NCI-H2029 treated with DMSO at 0.1 percent for 48 hours (cell line): ENCODE measurements around the gene CCSER2.
A peak's percentile ranks its signal among the peaks of the same experiment; 100 is the strongest.
"Not testable (repeated sequence)": the region's sequence is repeated elsewhere in the genome, so short reads cannot be mapped to it uniquely, and the experiment has no call there.

Experiments
- DNase-seq: peaks from one replicate; lab custom pipeline; 2025; lab: John Stamatoyannopoulos, UW

CCSER2 gene, protein sequence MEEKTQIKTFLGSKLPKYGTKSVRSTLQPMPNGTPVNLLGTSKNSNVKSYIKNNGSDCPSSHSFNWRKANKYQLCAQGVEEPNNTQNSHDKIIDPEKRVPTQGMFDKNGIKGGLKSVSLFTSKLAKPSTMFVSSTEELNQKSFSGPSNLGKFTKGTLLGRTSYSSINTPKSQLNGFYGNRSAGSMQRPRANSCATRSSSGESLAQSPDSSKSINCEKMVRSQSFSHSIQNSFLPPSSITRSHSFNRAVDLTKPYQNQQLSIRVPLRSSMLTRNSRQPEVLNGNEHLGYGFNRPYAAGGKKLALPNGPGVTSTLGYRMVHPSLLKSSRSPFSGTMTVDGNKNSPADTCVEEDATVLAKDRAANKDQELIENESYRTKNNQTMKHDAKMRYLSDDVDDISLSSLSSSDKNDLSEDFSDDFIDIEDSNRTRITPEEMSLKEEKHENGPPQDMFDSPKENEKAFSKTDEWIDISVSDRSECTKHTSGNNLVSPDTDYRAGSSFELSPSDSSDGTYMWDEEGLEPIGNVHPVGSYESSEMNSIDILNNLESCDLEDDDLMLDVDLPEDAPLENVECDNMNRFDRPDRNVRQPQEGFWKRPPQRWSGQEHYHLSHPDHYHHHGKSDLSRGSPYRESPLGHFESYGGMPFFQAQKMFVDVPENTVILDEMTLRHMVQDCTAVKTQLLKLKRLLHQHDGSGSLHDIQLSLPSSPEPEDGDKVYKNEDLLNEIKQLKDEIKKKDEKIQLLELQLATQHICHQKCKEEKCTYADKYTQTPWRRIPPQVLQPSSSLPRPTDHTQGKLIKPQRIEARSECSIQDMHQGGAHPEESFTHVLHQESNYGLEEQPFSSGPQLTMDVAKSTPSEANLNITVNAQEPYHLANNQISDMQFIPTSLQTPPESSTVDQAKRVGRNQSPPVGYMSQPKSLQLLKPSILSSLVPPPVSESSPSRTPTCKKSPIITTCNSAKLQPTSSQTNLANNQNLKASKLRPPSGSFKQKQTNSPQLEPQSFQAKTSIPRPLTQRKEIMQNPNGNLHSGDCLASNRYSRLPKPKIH

GRCh38 chr10:84328418-84329195 lies at the start of gene CCSER2:
TSS of gene CCSER2 (plus strand) at chr10:84328589. CDS start at chr10:84371053, 42,464 bp downstream.
- DNase-seq = no peak

GRCh38 chr10:84279876-84280475 lies 48.4 kb upstream of the CCSER2 start:
- DNase-seq = not testable (repeated sequence)

DNA sequence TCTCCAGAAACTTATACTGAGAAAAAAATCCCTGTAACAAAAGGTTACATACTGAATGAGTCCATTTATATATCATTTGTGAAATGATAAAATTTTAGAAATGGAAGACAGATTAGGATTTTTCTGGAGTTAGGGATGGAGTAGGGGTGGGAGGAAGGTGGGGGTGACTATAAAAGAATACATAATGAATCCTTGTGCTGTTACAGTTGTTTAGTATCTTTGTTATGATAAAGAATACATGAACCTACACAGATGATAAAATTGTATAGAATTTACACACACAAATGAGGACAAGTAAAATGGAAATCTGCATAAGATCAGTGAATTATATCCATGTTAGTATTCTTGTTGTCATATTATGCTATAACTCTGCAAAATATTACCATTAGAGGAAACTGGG lies 41.7 kb upstream of the CCSER2 start:
- no peak for DNase-seq

DNA sequence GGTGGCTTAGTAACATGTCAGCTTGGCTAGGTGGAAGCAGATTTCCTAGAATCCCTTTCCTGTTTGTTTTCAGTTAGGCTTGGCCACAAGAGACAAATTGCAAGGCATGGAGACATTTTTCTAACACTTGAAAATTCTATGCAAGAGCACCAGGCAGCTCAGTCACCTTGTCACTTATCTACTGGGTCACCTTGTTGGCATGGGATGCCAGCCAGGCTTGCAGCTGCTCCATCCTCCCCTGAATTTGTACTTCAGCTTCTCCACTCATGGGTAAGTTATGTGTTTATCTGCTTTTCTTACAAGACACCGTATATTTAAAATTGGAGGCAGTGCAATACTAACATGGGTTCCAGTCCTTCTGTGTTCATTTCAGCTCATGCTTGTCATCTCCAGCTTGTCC lies 40.2 kb upstream of the CCSER2 start:
- DNase-seq = no peak

GRCh38 chr10:84289521-84290200 lies 38.7 kb upstream of the CCSER2 start:
- no peak for DNase-seq

GRCh38 chr10:84290235-84290634 lies 38.2 kb upstream of the CCSER2 start:
- DNase-seq = no peak

- DNase-seq = no peak
Measured at GRCh38 chr10:84291384-84291783, 37.0 kb upstream of the CCSER2 start.

GRCh38 chr10:84292502-84292901 lies 35.9 kb upstream of the CCSER2 start:
- DNase-seq = no peak

GRCh38 chr10:84293171-84293570 lies 35.2 kb upstream of the CCSER2 start:
- DNase-seq = no peak

- DNase-seq = no peak
Measured at GRCh38 chr10:84293574-84294016, 34.8 kb upstream of the CCSER2 start.

DNA sequence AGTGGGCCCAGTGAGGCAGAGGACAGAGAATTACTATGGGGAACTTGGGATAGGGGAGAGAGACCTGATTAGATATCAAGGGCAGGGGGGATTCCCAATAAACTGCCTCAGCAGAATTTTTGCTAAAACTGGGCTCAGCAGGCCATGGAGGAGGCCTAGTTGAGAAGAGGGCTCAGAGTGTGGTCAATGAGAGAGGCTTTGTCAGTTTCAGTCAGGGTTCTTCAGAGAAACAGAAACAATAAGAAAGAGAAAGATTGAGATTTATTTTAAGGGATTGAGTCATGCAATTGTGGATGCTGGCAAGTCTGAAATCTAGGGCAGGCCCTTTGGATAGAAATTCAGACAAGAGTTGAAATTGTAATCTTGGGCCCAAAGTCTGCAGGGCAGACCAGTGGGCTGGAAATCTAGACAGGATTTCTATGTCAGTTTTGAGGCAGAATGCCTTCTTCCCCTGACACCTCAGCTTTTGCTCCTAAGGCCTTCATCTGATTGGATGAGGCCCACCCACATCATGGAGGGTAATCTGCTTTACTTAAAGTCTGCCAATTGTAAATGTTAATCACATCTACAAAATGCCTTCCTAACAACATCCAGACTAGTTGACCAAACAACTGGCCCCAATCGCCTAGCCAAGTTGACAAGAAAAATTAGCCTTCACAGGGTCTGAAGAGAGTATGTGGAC lies 33.5 kb upstream of the CCSER2 start:
- no peak for DNase-seq

DNA sequence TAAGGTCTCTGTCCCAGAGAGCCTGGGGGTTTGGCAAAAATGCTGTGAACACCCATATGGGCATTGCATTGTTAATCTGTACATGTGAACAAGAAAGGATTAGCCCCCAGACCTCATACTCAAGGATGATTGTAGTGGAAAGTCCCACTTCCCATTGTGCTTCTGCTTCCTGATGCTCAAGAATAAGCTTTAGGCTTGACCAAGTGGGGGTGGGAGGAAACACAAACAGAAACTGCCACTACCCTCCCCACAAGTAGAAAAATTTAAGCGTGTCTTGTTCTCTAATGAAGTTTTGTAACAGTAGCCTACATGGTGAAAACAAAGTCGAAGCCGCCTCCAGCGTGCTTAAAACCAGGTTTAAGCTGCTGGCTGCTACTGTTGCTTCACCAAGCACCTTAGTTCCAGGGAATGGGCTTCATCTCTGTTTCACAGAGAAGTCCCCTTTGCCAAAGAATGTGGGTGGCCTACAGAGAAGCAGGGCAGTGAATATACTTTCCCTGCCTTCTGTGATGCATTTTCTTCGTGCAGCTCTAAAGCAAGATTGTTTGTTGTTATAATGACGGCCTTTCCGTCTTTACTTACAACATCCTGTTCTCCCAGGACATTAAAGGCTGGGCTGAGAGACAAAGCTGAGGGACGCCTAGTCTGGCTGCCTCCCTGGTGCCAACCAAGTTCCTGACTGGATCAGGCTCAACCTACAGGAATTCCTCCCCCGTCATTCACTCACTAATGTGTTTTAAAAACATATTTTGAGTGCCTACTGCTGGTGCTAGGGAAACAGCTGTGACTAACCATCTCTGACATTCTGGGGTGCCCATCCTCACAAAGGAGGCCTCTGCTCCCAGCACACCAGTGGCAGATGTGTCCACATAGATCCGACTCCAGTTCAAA lies 32.1 kb upstream of the CCSER2 start:
- no peak for DNase-seq

DNA sequence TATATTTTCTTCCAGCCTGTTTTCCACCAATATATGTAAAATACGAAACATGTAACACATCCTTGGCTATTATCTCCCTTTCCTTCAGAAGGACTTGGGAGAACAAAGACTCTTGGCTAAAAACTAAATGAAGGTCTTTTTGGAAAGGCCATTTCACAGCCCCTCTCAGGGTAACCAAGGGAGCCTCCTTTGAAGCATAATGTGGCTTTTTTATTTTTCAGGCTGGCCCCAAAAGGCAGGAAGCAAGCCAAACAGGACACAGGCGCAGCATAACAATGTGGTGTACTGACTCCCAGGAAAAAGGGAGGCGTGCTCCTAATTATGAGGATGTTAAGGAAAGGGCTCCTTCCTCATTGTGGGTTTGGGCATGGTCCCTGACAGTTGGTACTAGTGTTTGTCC lies 30.3 kb upstream of the CCSER2 start:
- DNase-seq = no peak

DNA sequence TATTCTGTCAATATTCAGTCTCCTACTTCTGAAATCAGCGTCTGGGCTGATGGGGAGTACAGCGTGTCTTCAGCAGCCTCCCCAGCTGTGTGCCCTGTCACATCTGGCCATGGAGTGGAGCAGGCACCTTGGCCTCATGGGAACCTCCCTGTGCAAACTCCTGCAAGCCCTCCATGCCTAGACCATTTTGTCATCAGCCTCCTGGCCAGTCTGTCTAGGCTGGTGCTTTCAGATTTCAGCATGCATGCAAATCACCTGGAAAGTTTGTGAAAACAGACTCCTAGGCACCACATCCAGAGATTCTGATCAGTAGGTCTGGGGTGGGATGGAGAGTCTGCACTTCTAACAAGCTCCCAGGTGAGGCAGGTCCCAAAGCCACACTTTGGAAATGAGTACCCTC lies 26.2 kb upstream of the CCSER2 start:
- DNase-seq = no peak

DNA sequence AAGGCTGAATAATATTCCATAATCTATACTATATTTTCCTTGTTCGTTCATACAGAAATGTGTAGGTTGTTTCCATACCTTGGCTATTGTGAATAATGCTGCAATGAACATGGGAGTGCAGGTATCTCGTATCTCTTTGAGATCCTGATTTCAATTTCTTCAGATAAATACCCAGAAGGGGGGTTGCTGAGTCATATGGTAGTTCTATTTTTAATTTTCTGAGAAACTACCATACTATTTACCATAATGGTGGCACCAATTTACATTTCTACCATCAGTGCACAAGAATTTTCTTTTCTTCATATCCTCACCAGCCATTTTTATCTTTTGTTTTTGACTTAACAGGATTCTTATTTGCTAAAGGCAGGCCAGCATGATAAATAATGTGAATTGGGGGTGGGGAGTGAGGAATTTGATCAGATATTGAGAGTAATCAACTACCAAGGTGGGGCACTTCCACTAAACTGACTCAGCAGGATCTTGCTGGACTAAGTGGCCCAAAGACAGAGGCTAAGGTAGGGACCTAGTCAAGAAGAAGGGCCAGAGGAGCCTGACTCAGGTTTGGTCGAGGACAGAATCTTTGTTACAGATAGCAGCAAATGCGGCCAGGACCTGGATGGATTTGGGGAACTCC lies 21.5 kb upstream of the CCSER2 start:
- no peak for DNase-seq

DNA sequence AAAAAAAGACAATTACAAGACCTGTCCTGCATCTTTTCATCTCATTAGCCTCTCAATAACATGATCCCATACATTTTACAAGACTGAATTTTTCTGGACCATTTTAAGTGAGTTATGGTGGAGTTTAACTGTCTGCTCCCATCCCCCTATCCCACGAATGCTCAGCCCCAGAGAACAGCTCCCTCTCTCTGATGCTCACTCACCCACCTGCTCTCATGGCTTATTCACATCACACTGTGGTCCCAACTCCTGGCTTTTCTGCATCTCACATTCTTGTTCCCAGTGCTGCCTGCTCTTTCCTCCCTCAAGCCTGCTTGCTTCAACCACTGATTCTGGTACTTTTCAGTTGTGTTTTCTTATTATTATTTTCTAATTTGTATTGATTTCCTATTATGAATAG lies 20.4 kb upstream of the CCSER2 start:
- DNase-seq = no peak

GRCh38 chr10:84308481-84309304 lies 19.7 kb upstream of the CCSER2 start:
- DNase-seq = peak; percentile 24

DNA sequence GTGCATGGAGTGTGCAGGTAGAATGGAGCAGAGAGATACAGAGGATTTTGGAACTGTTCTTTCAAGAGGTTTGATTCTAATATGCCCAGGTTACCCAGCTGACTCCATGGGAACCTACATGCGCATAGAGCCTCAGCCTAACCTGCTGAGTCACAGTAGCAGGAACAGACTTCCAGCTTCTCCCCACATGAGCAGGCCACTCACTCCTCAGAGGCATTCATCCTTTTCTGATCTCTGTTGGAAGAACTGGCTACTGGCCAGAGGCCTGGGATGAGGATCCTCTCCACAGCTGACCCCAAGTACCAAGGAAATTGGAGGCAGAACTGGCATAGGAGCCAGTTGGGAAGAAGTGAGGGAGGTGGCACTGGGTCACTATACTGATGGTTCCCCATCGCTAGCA lies 17.9 kb upstream of the CCSER2 start:
- no peak for DNase-seq
